ENCODE measurements around the gene MAP2K5.

The MAP2K5 gene

GRCh38 chr15:67542420-67543347, at the start of gene MAP2K5:
TSS of gene MAP2K5 (plus strand) at chr15:67542703. CDS start at chr15:67543336, 633 bp downstream.
- peak; percentile 39 for DNase-seq (ENCODE audit: low spot score)
- no peak for FAIRE-seq

GRCh38 chr15:67495585-67495984, 46.9 kb upstream of the MAP2K5 start:
- DNase-seq (ENCODE audit: low spot score) (no peak), FAIRE-seq (no peak)

GRCh38 chr15:67501177-67501835, 41.2 kb upstream of the MAP2K5 start:
- DNase-seq (ENCODE audit: low spot score) (no peak), FAIRE-seq (peak; percentile 39)

- DNase-seq (ENCODE audit: low spot score) = no peak
Observed at GRCh38 chr15:67501836-67502461, 40.6 kb upstream of the MAP2K5 start.

GRCh38 chr15:67504056-67504455, 38.4 kb upstream of the MAP2K5 start:
- no peak for DNase-seq (ENCODE audit: low spot score)
- FAIRE-seq = no peak

More at GRCh38 chr15:67501836-67502461, 40.6 kb upstream of the MAP2K5 start:
- FAIRE-seq = no peak

GRCh38 chr15:67504796-67505195, 37.7 kb upstream of the MAP2K5 start:
- DNase-seq (ENCODE audit: low spot score) (no peak), FAIRE-seq (no peak)

GRCh38 chr15:67505675-67506572, 36.6 kb upstream of the MAP2K5 start:
- DNase-seq (ENCODE audit: low spot score) (no peak), FAIRE-seq (no peak)

GRCh38 chr15:67506775-67507747, 35.4 kb upstream of the MAP2K5 start:
- no peak for FAIRE-seq
- DNase-seq (ENCODE audit: low spot score) = no peak

- FAIRE-seq (no peak), DNase-seq (ENCODE audit: low spot score) (no peak)
Observed at GRCh38 chr15:67508407-67508806, 34.1 kb upstream of the MAP2K5 start.

GRCh38 chr15:67509918-67510317, 32.6 kb upstream of the MAP2K5 start:
- FAIRE-seq (no peak), DNase-seq (ENCODE audit: low spot score) (no peak)

GRCh38 chr15:67510597-67511190, 31.8 kb upstream of the MAP2K5 start:
- DNase-seq (ENCODE audit: low spot score) (no peak), FAIRE-seq (peak; percentile 47)

- DNase-seq (ENCODE audit: low spot score) (no peak), FAIRE-seq (no peak)
Observed at GRCh38 chr15:67511606-67512005, 30.9 kb upstream of the MAP2K5 start.

- FAIRE-seq (no peak), DNase-seq (ENCODE audit: low spot score) (no peak)
Observed at GRCh38 chr15:67512140-67512539, 30.4 kb upstream of the MAP2K5 start.

- FAIRE-seq = no peak
Observed at GRCh38 chr15:67512933-67513714, 29.4 kb upstream of the MAP2K5 start.

GRCh38 chr15:67515090-67515489, 27.4 kb upstream of the MAP2K5 start:
- FAIRE-seq (no peak), DNase-seq (ENCODE audit: low spot score) (no peak)

More at GRCh38 chr15:67512933-67513714, 29.4 kb upstream of the MAP2K5 start:
- DNase-seq (ENCODE audit: low spot score) = no peak

- DNase-seq (ENCODE audit: low spot score) = no peak
- FAIRE-seq = no peak
Observed at GRCh38 chr15:67515557-67515956, 26.9 kb upstream of the MAP2K5 start.

GRCh38 chr15:67520321-67521028, 22.0 kb upstream of the MAP2K5 start:
- DNase-seq (ENCODE audit: low spot score) = no peak

More at GRCh38 chr15:67520321-67521028, 22.0 kb upstream of the MAP2K5 start:
- no peak for FAIRE-seq

Measured in RCC 7860 (cell line).